COLO829 (cell line): ENCODE measurements around the gene NBPF20.
"Not testable (repeated sequence)": the region's sequence is repeated elsewhere in the genome, so short reads cannot be mapped to it uniquely, and the experiment has no call there.

ENCODE experiments used
- DNase-seq: peaks from one replicate; pipeline ENCODE4 v3.0.0; 2012; ENCODE audit warnings: low spot score

The NBPF20 gene

DNA sequence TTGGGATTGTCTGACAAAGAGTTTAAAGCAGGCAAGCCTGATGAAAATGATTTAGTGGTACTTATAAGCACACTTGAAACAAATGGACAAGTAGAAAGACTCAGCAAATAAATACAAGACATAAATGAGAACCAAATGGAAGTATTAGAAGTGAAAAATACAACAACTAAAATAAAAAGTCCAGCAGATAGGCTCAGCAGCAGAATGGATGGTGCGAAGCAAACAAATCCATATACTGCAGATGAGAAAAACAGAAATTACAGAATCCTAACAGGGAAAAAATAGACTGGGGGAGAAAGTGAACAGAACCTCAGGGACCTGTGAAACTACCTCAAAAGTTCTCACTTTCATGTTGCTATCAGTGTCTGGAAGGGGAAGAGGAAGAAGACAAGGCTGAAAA, 3.9 kb upstream of the NBPF20 start:
- DNase-seq: not testable (repeated sequence)

DNA sequence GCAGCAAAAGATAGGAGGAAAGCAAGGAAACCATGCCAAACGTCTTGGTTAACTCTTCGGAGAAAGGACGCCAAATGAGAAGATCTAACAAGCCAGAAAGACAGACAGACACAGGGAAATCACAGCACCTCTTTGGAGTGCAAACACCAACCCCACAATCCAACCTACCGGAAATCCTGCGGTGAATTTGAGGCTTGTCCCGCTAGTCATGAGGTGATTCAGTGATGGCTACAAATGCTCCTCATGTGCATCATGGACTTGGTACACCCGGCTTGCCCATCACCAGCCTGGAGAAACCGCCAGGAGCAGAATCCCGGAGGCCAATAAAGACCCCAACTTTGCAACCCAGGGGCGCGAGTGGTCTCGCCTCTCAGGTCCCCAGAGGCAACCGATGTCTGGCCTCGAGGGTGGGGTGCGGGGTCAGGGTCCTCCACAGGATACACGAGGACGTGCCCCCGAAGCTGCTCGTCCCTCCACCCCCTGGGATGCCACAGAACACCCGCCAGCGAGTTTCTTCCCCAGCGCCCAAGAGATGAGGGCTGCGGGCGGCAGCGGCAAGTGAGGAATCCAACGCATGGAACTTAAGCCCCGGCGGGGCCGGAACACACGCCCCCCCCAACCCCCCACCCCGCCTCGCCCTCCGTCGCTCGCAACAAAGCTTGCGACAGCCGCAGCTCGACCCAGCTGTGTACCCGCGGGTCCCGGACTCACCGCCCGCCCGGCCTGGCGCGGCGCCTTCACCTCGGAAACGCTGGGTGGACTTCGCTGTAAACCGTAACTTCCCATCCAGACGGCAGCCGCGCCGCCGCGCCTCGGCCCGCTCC, 579 bp downstream of the NBPF20 start:
- not testable (repeated sequence) for DNase-seq

DNA sequence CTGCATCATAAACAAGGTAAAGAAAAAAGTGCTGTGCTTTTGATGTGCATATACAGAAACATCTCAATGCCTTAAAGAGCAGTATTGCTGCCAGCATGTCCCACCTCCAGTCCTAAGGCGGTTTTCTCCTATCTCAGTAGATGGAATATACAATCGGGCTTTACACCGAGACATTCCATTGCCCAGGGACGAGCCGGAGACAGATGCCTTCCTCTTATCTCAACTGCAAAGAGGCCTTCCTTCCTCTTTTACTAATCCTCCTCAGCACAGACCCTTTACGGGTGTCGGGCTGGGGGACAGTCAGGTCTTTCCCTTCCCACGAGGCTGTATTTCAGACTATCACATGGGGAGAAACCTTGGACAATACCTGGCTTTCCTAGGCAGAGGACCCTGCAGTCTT, 10.3 kb downstream of the NBPF20 start:
- DNase-seq: not testable (repeated sequence)

DNA sequence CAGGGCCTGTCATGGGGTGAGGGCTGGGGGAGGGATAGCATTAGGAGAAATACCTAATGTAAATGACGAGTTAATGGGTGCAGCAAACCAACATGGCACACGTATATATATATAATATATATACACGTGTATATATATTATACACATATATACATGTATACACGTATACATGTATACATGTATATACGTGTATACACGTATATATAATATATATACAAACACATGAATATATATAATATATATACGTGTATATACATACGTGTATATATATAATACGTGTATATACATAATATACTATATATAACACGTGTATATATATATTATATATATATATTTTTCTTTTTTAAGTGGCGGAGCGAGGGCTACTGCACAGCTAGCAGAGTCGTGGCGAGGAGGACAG, 18.1 kb downstream of the NBPF20 start:
- DNase-seq: not testable (repeated sequence)

DNA sequence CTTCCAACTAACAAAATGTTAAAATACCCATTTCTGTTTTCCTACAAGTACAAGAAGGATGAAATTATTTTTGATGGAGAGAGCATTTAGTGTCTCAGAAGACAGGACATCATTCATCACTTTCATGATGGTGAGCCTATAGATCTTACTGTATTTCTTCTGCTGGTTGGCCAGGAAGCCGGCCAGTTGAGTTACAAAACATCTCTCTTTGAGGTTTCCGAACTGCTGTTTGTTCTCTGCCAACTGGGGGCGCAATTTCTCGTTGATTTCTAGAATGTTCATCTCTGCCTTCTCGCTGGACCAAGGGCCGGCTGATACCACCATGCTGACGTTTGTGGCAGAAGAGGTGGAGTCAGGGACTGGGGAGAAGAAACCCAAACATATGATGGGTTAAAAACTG, 20.5 kb downstream of the NBPF20 start:
- DNase-seq: not testable (repeated sequence)

DNA sequence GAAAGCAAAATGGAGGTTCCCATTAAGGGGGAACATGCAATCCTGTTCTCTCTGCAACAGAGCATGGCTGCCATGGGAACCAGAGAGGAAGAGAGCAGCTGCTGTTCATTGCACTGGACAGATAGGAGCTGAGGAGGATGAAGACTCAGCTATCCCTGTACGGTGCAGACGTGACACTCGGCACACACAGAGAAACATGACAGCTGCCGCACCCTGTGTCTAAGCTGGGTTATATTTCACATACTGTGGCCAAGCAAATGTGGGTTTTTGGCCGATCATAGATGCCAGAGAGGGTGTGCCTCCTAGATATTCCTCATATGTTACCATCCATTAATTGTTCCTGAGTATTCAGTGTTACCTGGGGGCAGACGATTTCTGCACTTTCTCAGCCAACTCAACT, 24.7 kb downstream of the NBPF20 start:
- not testable (repeated sequence) for DNase-seq
